NCI-H2227 (cell line): Measurements from ENCODE around the gene UTP18.
"Not testable (repeated sequence)": the region's sequence is repeated elsewhere in the genome, so short reads cannot be mapped to it uniquely, and the experiment has no call there.

ENCODE experiments used
- DNase-seq: peaks from one replicate; lab custom pipeline; 2025; ENCODE audit not compliant: unreplicated experiment; lab: John Stamatoyannopoulos, UW

Gene UTP18

DNA sequence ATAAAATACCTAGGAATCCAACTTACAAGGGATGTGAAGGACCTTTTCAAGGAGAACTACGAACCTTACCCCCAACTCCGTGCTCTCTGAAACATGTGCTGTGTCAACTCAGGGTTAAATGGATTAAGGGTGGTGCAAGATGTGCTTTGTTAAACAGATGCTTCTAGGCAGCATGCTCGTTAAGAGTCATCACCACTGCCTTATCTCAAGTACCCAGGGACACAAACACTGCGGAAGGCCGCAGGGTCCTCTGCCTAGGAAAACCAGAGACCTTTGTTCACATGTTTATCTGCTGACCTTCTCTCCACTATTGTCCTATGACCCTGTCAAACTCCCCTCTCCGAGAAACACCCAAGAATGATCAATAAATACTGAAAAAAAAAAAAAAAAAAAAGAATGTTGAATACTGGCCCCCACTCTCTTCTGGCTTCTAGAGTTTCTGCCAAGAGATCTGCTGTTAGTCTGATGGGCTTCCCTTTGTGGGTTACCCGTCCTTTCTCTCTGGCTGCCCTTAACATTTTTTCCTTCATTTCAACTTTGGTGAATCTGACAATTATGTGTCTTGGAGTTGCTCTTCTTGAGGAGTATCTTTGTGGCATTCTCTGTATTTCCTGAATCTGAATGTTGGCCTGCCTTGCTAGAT is 70.6 kb downstream of the UTP18 start:
- not testable (repeated sequence) for DNase-seq

DNA sequence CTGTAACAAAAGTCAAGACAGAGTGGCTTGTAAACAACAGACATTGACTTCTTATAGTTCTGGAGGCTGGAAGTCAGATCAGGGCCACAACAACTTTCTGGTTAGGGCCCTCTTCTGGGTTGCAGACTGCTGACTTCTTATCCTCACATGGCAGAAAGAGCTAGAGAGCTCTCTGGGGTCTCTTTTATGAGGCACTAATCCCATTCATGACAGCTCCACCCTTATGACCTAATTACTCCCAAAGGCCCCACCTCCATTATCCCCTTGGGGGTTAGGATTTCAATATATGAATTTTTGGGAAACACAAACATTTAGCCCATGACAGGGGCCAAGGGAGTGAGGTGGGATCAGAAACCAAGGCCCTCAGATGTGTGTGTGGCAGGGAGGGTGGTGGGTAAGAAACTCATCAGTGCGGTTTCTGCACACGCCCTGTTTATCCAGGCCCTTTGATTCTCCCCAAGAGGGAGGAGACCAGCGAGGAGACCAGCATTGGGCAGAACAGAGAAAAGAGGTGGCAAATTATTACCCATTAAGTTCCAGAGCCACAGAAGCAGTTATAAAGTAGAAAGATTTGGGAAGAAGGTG is 74.8 kb downstream of the UTP18 start:
- no peak for DNase-seq

DNA sequence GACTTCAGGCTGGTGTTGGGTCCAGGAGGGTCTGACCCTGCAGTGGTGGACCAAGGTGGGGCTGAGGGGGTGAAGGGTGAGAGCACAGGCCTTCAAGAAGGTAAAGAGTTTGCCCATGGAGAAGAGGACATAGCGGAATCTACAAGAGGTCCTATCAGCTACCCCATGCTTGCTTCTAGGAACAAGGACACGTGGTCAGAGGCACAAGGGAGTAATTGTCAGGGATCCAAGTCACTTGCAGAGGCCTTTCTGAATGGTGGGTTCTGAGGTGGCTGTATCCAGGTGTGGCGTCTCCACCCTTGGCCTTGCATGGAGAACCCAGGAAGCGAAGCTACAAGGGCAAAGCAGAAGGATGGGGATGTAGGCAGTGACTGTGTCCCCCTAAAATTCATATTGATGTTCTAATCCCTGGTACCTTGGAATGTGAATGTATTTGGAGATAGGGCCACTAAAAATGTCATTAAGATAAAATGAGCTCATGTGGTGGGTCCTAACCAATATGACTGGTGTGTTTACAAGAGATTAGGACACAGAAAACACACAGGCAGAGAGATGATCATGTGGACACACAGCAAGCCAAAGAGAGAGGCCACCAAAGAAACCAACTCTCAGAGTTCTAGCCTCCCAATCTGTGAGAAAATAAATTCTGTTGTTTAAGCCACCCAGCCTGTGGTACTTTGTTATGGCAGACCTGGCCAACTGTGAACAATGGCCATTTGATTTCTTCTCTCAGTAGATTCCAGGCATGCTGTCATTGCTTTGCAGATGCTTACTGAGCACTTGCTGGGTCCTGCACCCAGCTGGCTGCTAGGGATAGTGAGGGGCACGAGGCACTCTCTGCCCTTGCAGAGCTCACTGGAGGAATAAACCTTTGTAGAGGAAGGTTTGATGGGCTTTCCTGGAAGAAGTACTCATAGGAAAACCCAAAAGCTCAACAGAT is 75.8 kb downstream of the UTP18 start:
- DNase-seq = no peak

DNA sequence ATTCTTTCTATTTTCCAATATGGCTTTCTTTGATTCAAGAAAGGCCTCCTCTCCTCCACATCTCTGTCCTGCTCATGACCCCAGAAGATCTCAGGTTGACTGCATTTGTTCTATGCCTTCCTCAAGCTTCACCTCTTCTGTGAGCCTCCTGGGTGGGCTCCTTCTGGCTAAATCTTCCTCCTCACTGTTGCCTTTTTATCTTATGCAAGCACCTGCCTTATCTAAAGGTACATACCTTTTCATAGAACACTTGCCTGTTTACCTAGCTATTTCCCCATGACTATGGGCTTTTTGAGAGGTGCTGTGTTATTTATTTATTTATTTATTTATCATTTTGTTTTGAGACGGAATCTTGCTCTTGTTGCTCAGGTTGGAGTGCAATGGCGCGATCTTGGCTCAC is 81.1 kb downstream of the UTP18 start:
- DNase-seq = no peak

DNA sequence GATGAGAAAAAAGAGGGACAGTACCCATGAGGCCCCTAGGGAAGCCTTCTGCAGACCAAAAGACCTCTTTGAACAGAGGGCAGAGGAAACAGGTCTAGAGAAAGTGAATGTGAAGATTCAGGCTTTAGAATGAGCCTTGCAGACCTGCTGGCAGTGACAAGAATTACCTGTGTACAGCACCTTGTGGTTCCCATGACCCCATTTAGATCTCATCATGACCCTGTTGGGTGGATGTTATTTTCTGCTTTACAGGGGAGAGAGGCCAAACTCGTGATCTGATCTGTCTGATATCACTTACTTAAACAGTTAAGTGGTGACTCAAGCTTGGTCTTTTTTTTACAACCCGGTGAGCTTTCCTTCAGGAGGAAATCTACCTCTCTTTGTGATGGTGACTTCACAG is 81.9 kb downstream of the UTP18 start:
- DNase-seq = no peak

DNA sequence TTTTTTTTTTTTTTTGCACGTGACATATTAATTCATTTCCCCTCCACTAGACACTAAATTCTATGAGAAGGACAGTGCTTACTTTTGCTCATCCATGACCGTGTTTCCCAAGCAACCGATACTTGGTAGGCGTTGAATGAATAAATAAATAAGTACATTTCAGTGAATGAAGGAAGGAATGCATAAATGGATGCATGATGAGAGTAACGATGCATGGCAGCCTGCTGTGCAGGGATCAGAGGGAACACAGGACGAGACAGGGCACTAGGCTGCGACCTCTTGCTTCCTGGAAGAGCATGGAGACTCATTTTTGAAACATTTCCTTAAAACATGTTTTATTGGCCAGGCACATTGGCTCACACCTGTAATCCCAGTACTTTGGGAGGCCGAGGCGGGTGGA is 84.2 kb downstream of the UTP18 start:
- no peak for DNase-seq

DNA sequence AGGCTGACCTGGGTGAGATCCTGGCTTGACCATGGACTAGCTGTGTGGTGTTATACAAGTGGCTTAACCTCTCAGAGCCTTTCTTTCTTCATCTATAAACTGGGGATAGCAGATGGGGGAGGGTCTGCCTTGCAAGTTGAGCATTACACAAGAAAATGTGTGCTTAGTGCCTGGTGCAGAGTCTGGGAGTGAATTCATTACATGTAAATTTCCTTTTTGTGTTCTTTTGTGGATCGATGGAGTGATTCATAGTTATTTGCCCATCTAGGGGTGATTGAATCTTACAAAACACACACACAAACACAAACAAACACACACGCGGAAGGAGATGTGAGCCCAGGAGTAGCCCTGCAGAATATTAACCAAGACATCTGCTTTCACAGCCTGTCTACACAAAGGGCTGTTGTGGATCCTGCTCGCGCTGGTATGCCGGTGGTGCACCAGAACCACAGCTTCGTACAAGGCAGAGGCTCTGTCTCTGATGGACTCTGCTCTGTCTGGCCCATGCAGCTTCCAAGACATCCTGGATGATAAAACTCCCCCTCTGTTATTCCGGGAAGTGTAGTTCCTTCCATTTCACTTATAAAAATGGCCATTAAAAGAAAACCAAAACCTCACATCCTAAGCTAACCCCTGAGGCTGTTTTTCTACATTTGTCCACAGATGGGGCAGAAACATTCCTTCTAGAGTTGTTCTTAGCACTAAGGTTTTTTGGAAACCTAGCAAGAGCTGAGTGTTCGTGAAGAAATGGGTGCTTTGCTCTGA is 86.1 kb downstream of the UTP18 start:
- no peak for DNase-seq
